K562 (cell line): ENCODE results near the gene GPRIN3. TPM values are rescaled to one million over a fixed set of nuclear protein-coding genes. Genes with fewer than 3 reads are reported as not detected.

Experiments used
- ATAC-seq: fragments of 200-7000 bp; cut with Tn5 transposase; 3 replicates; pipeline ENCODE4 v1.9.1; 2020; ENCODE audit warnings: moderate library complexity
- BruUV-seq: library from RNA; stranded (reverse); fragments of 400-500 nt; replicated peaks from 2 replicates; lab custom pipeline; 2021; lab: Mats Ljungman, UMichigan
- CTCF ChIA-PET: fragments of 300-600 bp; formaldehyde crosslinking; extraction: SDS; loops from one replicate; lab custom pipeline; 2021; ENCODE audit warnings: low intra/inter-chr PET ratio; lab: Yijun Ruan, JAX
- POLR2A ChIA-PET: fragments of 300-600, 350-650 bp; sonication (Branson Sonifier 250); formaldehyde crosslinking; extraction: SDS; loops from one replicate; lab custom pipeline; 2021; ENCODE audit warnings: antibody characterized with exemption, inconsistent platforms; lab: Yijun Ruan, JAX
- DNase-seq, 4 experiments: peaks; one replicate each; pipeline versions ENCODE4 v3.0.0 to v3.0.0-alpha.2; 2011 to 2018; ENCODE audit warnings: low spot score in 3 of 4, mixed read lengths in 3 of 4; ENCODE audit errors: extremely low read depth in 1 of 4
- FAIRE-seq: peaks from 2 replicates; lab custom pipeline; 2011; peaks lifted over from hg19 to GRCh38; lab: Jason Lieb, UNC
- H2AFZ ChIP-seq: 2 replicates; pipeline ENCODE4 v1.6.0; 2011; ENCODE audit warnings: low read depth, low read length, control low read depth, inconsistent platforms
- H3K27ac ChIP-seq: fragments of 200-600 bp; 3 replicates; pipeline ENCODE4 v1.8.0; 2011; ENCODE audit warnings: low read depth, mild to moderate bottlenecking, control low read depth, inconsistent platforms, low read length, moderate library complexity, mixed read lengths; ENCODE audit errors: extremely low read depth
- H3K27me3 ChIP-seq, 2 experiments: fragments of 300-600 bp in 1 of 2; 2 replicates in 1 of 2; 3 replicates in 1 of 2; pipeline versions ENCODE4 v1.6.0 to v1.8.0; 2011; ENCODE audit warnings: inconsistent platforms in 2 of 2, low read length in 2 of 2, mild to moderate bottlenecking in 1 of 2, mixed read lengths in 1 of 2, moderate library complexity in 1 of 2; ENCODE audit not compliant: control insufficient read depth in 2 of 2, insufficient read depth in 2 of 2
- H3K36me3 ChIP-seq: fragments of 300-600 bp; 3 replicates; pipeline ENCODE4 v1.8.0; 2011; ENCODE audit warnings: mild to moderate bottlenecking, low read length, inconsistent platforms; ENCODE audit not compliant: control insufficient read depth, insufficient read depth
- H3K4me1 ChIP-seq, 2 experiments: fragments of 200-600 bp in 1 of 2; replicated peaks in 1 of 2; 2 replicates in 1 of 2; 3 replicates in 1 of 2; pipeline versions ENCODE4 v1.5.1 to v1.8.0; 2011; ENCODE audit warnings: inconsistent platforms in 2 of 2, low read length in 2 of 2, mild to moderate bottlenecking in 1 of 2, mixed read lengths in 1 of 2, moderate library complexity in 1 of 2; ENCODE audit not compliant: control insufficient read depth in 2 of 2, insufficient read depth in 2 of 2
- H3K4me2 ChIP-seq: 2 replicates; pipeline ENCODE4 v1.6.1; 2011; ENCODE audit warnings: low read length, control low read depth, inconsistent platforms, mixed read lengths; ENCODE audit not compliant: insufficient read depth
- H3K4me3 ChIP-seq: fragments of 200-600 bp; sonication (generic), shearing (Covaris generic); 2 replicates; pipeline ENCODE4 v1.5.1; 2016; ENCODE audit warnings: control low read depth, inconsistent platforms
- H3K79me2 ChIP-seq: fragments of 200-600 bp; 3 replicates; pipeline ENCODE4 v1.8.0; 2011; ENCODE audit warnings: low read length, inconsistent platforms; ENCODE audit not compliant: control insufficient read depth, insufficient read depth
- H3K9ac ChIP-seq, 2 experiments: 2 replicates each; pipeline versions ENCODE4 v1.6.0 to v1.6.1; 2011; ENCODE audit warnings: low read depth in 2 of 2, low read length in 2 of 2, control low read depth in 1 of 2, inconsistent platforms in 1 of 2, mild to moderate bottlenecking in 1 of 2, mixed read lengths in 1 of 2; ENCODE audit not compliant: insufficient read depth in 1 of 2
- H3K9me1 ChIP-seq: one replicate; pipeline ENCODE4 v1.6.0; 2011; ENCODE audit warnings: inconsistent platforms, mild to moderate bottlenecking, low read length, moderate library complexity; ENCODE audit not compliant: control insufficient read depth, insufficient read depth
- H3K9me3 ChIP-seq: replicated peaks from 2 replicates; pipeline ENCODE4 v1.5.1; 2011; ENCODE audit warnings: low read depth, low read length, inconsistent platforms; ENCODE audit not compliant: control insufficient read depth, insufficient read depth
- H4K20me1 ChIP-seq: replicated peaks from 2 replicates; pipeline ENCODE4 v1.6.1; 2011; ENCODE audit warnings: low read length, inconsistent platforms, mixed read lengths; ENCODE audit not compliant: control insufficient read depth, insufficient read depth
- GATAD2B ChIP-seq: fragments of 450-650 bp; IDR thresholded peaks from 2 replicates; pipeline ENCODE4 v1.6.1; 2017; ENCODE audit warnings: mild to moderate bottlenecking, borderline replicate concordance
- GTF2F1 ChIP-seq: IDR thresholded peaks from 2 replicates; pipeline ENCODE4 v1.6.1; 2011; ENCODE audit warnings: low read depth, low read length, improper control_type of control experiment
- KDM2B ChIP-seq: fragments of 250-450 bp; sonication (Bioruptor Pico); IDR thresholded peaks from 2 replicates; pipeline ENCODE4 v1.8.0; 2021; ENCODE audit warnings: mild to moderate bottlenecking, moderate library complexity
- MTA2 ChIP-seq: fragments of 450-650 bp; IDR thresholded peaks from 2 replicates; pipeline ENCODE4 v1.6.1; 2016; ENCODE audit warnings: low read depth
- MTF1 ChIP-seq: fragments of 250-450 bp; sonication (Bioruptor Pico); IDR thresholded peaks from 2 replicates; pipeline ENCODE4 v1.9.0; 2021; ENCODE audit warnings: moderate library complexity, mild to moderate bottlenecking, inconsistent platforms, borderline replicate concordance
- NR3C1 ChIP-seq: sonication (generic); formaldehyde crosslinking; IDR thresholded peaks from 2 replicates; pipeline ENCODE4 v1.8.1; 2022; ENCODE audit warnings: missing genetic modification reagents
- ZNF395 ChIP-seq: fragments of 200-800 bp; sonication (Bioruptor generic); IDR thresholded peaks from 2 replicates; pipeline ENCODE4 v1.6.1; 2017; ENCODE audit warnings: missing genetic modification characterization, missing compliant biosample characterization
- WGBS: fragments of 100-300 bp; shearing (Covaris generic); methylation state at CpG from one replicate; pipeline ENCODE4 v1.1.6; 2016; ENCODE audit warnings: low coverage, mixed read lengths; ENCODE audit not compliant: insufficient coverage; ENCODE audit errors: missing lambda C conversion rate; 5-methylcytosine and 5-hydroxymethylcytosine counted together
- in situ Hi-C: fragments of 300-500 bp; cut with MboI; formaldehyde crosslinking; loops from 4 replicates; pipeline ENCODE4 v1.15.0; 2018; ENCODE audit warnings: inconsistent platforms, mixed read lengths
- intact Hi-C: fragments of 100-400 bp; cut with micrococcal nuclease; formaldehyde crosslinking; loops from 2 replicates; pipeline ENCODE4 v1.14.2; 2022
- polyA plus RNA-seq, 8 experiments: library from polyadenylated mRNA; depleted of rRNA in 4 of 8; stranded (reverse) in 5 of 8; unstranded in 3 of 8; fragments of >200 nt; fragmentation: Nextera tagmentation in 2 of 8; fragmentation: Illumina TruSeq in 1 of 8; extraction: Ambion mirVana in 2 of 8; extraction: Trizol in 1 of 8; gene quantifications; 2 replicates each; pipeline versions ENCODE4 v1.2.1 to v1.2.3, GENCODE V29; 2011 to 2014; ENCODE audit warnings: inconsistent platforms in 1 of 8, missing spikeins in 1 of 8
- total RNA-seq, 7 experiments: library from RNA; depleted of rRNA in 6 of 7; stranded (reverse); fragments of >200 nt in 6 of 7; fragmentation: Illumina TruSeq in 2 of 7; extraction: Trizol in 2 of 7; gene quantifications; 2 replicates each; pipeline versions ENCODE4 v1.2.1 to v1.2.3, GENCODE V29; 2011 to 2021; ENCODE audit warnings: low replicate concordance in 1 of 7
- TF ChIP-seq, protein P1 (sequence below): sonication (generic); formaldehyde crosslinking; IDR thresholded peaks from 2 replicates; pipeline ENCODE4 v1.9.0; 2022; ENCODE audit warnings: mild to moderate bottlenecking, missing genetic modification reagents
- TF ChIP-seq, protein P2 (sequence below): sonication (generic); formaldehyde crosslinking; IDR thresholded peaks from 2 replicates; pipeline ENCODE4 v1.8.0; 2022; ENCODE audit warnings: mild to moderate bottlenecking, missing genetic modification reagents
- TF ChIP-seq, protein P3 (sequence below): fragments of 450-650 bp; IDR thresholded peaks from 2 replicates; pipeline ENCODE4 v1.6.1; 2018; ENCODE audit not compliant: partially characterized antibody

The GPRIN3 gene
- total and polyA plus RNA-seq, 9 of the 15 experiments (the other 6 are each of a cell fraction or from before 2014, with no cell fraction given) = 0.02 TPM; not detected in 8

GRCh38 chr4:89258506-89258905 is 49.1 kb downstream of the GPRIN3 start:
- CTCF ChIA-PET = no interaction called here
- TF ChIP-seq MTF1 (no peak), NR3C1 (CRISPR knock-in tag) (no peak)
- in situ Hi-C loops = no loop called here
- POLR2A ChIA-PET = no interaction called here
- no peak for ATAC-seq
- WGBS = under 1% methylated on average over 6 of the region's 6 CpGs
- Histone ChIP-seq H3K4me1 (no peaks in the 10 kb centered on the region), H3K27ac (no peak overlapping the region), H3K9ac (no peak overlapping the region), H3K36me3 (no peaks in the 10 kb centered on the region), H3K4me2 (no peak overlapping the region), H3K27me3 (no peaks in the 10 kb centered on the region), H2AFZ (no peak overlapping the region), H3K79me2 (no peaks in the 10 kb centered on the region), H3K9me3 (no peaks in the 10 kb centered on the region), H3K9me1 (no peaks in the 10 kb centered on the region), H3K4me3 (no peak overlapping the region), H4K20me1 (no peaks in the 10 kb centered on the region)
- no peak for FAIRE-seq
- intact Hi-C loops = no loop called here
- BruUV-seq = no TSS peak
- no peak for DNase-seq

DNA sequence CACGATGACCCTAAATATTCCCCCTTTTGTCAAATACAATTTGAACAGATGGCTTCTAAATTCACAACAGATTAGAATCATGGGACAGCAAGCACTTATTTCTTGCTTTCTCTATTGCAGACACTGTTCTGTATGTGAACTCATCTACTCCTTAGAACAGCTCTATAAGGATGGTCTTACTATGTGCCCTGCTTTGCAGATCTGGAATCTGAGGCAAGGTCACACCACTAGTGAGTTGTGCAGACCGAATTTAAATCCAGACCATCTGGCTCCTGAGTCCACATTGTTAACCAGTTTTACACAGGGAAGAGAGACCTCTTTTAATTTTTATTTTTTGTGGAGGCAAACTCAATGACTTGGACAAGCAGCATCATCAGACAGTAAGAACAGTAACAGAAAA is 50.2 kb downstream of the GPRIN3 start:
- Histone ChIP-seq H3K36me3 (no peaks in the 10 kb centered on the region), H4K20me1 (no peaks in the 10 kb centered on the region), H3K27ac (no peak overlapping the region), H3K9me1 (no peaks in the 10 kb centered on the region), H3K79me2 (no peaks in the 10 kb centered on the region), H3K9ac (no peak overlapping the region), H3K4me3 (no peak overlapping the region), H3K4me1 (no peaks in the 10 kb centered on the region), H3K9me3 (no peaks in the 10 kb centered on the region), H3K4me2 (no peak overlapping the region), H2AFZ (no peak overlapping the region), H3K27me3 (no peaks in the 10 kb centered on the region)
- 0% methylated on average over 2 of the region's 2 CpGs for WGBS
- ChIA-PET CTCF (no interaction called here), POLR2A (no interaction called here)
- in situ Hi-C loops = no loop called here
- intact Hi-C loops = no loop called here
- FAIRE-seq = no peak
- ATAC-seq = no peak
- BruUV-seq = no TSS peak
- no peak for DNase-seq
- TF ChIP-seq, protein P1, sequence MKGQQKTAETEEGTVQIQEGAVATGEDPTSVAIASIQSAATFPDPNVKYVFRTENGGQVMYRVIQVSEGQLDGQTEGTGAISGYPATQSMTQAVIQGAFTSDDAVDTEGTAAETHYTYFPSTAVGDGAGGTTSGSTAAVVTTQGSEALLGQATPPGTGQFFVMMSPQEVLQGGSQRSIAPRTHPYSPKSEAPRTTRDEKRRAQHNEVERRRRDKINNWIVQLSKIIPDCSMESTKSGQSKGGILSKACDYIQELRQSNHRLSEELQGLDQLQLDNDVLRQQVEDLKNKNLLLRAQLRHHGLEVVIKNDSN (CRISPR knock-in tag) = no peak
- TF ChIP-seq, protein P2, sequence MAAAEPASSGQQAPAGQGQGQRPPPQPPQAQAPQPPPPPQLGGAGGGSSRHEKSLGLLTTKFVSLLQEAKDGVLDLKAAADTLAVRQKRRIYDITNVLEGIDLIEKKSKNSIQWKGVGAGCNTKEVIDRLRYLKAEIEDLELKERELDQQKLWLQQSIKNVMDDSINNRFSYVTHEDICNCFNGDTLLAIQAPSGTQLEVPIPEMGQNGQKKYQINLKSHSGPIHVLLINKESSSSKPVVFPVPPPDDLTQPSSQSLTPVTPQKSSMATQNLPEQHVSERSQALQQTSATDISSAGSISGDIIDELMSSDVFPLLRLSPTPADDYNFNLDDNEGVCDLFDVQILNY (CRISPR knock-in tag) = no peak
- TF ChIP-seq KDM2B (no peak), GTF2F1 (no peak), MTA2 (no peak), GATAD2B (no peak), ZNF395 (CRISPR knock-in tag) (no peak)
- TF ChIP-seq, protein P3, sequence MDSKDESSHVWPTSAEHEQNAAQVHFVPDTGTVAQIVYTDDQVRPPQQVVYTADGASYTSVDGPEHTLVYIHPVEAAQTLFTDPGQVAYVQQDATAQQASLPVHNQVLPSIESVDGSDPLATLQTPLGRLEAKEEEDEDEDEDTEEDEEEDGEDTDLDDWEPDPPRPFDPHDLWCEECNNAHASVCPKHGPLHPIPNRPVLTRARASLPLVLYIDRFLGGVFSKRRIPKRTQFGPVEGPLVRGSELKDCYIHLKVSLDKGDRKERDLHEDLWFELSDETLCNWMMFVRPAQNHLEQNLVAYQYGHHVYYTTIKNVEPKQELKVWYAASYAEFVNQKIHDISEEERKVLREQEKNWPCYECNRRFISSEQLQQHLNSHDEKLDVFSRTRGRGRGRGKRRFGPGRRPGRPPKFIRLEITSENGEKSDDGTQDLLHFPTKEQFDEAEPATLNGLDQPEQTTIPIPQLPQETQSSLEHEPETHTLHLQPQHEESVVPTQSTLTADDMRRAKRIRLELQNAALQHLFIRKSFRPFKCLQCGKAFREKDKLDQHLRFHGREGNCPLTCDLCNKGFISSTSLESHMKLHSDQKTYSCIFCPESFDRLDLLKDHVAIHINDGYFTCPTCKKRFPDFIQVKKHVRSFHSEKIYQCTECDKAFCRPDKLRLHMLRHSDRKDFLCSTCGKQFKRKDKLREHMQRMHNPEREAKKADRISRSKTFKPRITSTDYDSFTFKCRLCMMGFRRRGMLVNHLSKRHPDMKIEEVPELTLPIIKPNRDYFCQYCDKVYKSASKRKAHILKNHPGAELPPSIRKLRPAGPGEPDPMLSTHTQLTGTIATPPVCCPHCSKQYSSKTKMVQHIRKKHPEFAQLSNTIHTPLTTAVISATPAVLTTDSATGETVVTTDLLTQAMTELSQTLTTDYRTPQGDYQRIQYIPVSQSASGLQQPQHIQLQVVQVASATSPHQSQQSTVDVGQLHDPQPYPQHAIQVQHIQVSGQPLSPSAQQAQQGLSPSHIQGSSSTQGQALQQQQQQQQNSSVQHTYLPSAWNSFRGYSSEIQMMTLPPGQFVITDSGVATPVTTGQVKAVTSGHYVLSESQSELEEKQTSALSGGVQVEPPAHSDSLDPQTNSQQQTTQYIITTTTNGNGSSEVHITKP = no peak
